ENCODE data around the gene LRRC38. TPM values are rescaled to one million over a fixed set of nuclear protein-coding genes. Genes with fewer than 3 reads are reported as not detected.

LRRC38 gene
- total and polyA plus RNA-seq, 2 of the 4 experiments (the other 2 are of a cell fraction) = not detected

DNA sequence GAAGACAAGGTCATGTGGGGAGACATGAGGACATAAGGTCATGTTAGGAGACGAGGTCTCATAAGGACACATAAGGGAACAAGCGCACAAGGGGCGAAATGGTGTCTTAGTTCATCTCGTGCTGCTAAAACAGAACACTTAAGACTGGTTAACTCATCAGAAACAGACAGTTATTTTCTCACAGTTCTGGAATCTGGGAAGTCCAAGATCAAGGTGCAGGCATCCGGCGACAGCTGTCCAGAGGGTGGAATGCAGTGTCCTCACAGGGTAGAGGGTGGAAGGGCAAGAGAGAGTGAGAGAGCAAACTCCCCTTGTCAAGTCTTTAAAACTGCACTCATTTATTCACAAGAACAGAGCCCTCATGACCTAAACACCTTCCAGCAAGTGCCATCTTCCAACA is 35.2 kb upstream of the LRRC38 start:
- POLR2A ChIA-PET (ENCODE audit: unreplicated experiment) = no interaction called here
- BruUV-seq (replicated peaks) = no TSS peak
- no peak for ATAC-seq (ENCODE audit: low read depth)
- no peaks in the 10 kb centered on the region for H4K20me1 ChIP-seq (ENCODE audit: insufficient read depth, low read length)
- no peak overlapping the region for H2BK20ac ChIP-seq (ENCODE audit: low read depth, low read length)
- TF ChIP-seq SMC3 (IDR thresholded peaks at IDR 0.05; ENCODE audit: low read depth, low read length) (no peak), NFE2L2 (IDR thresholded peaks at IDR 0.05; ENCODE audit: low read depth, low read length) (no peak), BHLHE40 (IDR thresholded peaks at IDR 0.05; ENCODE audit: low read depth, low read length) (no peak), MAFK (IDR thresholded peaks at IDR 0.05; ENCODE audit: low read depth, low read length) (no peak), FOS (IDR thresholded peaks at IDR 0.05; ENCODE audit: low read depth, low read length) (no peak), RAD21 (IDR thresholded peaks at IDR 0.05; ENCODE audit: low read length) (no peak), RCOR1 (IDR thresholded peaks at IDR 0.05; ENCODE audit: insufficient replicate concordance, low read length) (no peak), CEBPB (IDR thresholded peaks at IDR 0.05; ENCODE audit: low read depth, low read length) (no peak), MAZ (IDR thresholded peaks at IDR 0.05; ENCODE audit: borderline replicate concordance, low read depth, low read length) (no peak), RFX5 (IDR thresholded peaks at IDR 0.05; ENCODE audit: low read depth, low read length) (no peak), POLR2A (IDR thresholded peaks at IDR 0.05; ENCODE audit: low read depth, low read length) (no peak)
- TF ChIP-seq, protein P1, sequence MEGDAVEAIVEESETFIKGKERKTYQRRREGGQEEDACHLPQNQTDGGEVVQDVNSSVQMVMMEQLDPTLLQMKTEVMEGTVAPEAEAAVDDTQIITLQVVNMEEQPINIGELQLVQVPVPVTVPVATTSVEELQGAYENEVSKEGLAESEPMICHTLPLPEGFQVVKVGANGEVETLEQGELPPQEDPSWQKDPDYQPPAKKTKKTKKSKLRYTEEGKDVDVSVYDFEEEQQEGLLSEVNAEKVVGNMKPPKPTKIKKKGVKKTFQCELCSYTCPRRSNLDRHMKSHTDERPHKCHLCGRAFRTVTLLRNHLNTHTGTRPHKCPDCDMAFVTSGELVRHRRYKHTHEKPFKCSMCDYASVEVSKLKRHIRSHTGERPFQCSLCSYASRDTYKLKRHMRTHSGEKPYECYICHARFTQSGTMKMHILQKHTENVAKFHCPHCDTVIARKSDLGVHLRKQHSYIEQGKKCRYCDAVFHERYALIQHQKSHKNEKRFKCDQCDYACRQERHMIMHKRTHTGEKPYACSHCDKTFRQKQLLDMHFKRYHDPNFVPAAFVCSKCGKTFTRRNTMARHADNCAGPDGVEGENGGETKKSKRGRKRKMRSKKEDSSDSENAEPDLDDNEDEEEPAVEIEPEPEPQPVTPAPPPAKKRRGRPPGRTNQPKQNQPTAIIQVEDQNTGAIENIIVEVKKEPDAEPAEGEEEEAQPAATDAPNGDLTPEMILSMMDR (conservative IDR thresholded peaks at IDR 0.05; ENCODE audit: low read depth, low read length) = no peak
- H3K18ac ChIP-seq (ENCODE audit: low read depth, low read length) = no peak overlapping the region
- H2BK15ac ChIP-seq (ENCODE audit: low read depth, low read length) = no peak overlapping the region
- no peak overlapping the region for H3K27ac ChIP-seq (ENCODE audit: insufficient read depth, low read length)
- no peak overlapping the region for H3K9ac ChIP-seq (ENCODE audit: low read depth, low read length)
- no peak overlapping the region for H3K56ac ChIP-seq (ENCODE audit: extremely low read depth, insufficient read depth, low read length)
- H4K8ac ChIP-seq (ENCODE audit: low read depth in 2 of 2, low read length in 2 of 2) = no peak overlapping the region
- H2AFZ ChIP-seq (replicated peaks; ENCODE audit: low read length, poor library complexity) = no peak overlapping the region
- no peak overlapping the region for H2BK5ac ChIP-seq (ENCODE audit: low read depth, low read length, poor library complexity, severe bottlenecking)
- H3K4me2 ChIP-seq (ENCODE audit: low read depth, low read length) = no peak overlapping the region
- H3K4me1 ChIP-seq (ENCODE audit: control insufficient read depth, insufficient read depth, low read length) = no peaks in the 10 kb centered on the region
- H2BK120ac ChIP-seq (ENCODE audit: low read depth, low read length) = no peak overlapping the region
- H4K91ac ChIP-seq (ENCODE audit: insufficient read depth, low read depth, low read length) = no peak overlapping the region
- H3K23ac ChIP-seq (ENCODE audit: low read depth, low read length) = no peak overlapping the region
- no peak overlapping the region for H3K14ac ChIP-seq (replicated peaks; ENCODE audit: low read depth, low read length)
- no peak overlapping the region for H2AK5ac ChIP-seq (ENCODE audit: low read depth, low read length)
- intact Hi-C loops (cut with micrococcal nuclease) = no loop called here
- in situ Hi-C loops (cut with MboI; ENCODE audit: low sequenced_read_pairs) = no loop called here
- H4K5ac ChIP-seq (ENCODE audit: low read depth, low read length) = no peak overlapping the region
- no peak for DNase-seq
- peaks cover 17% of the 10 kb centered on the region for H3K9me3 ChIP-seq (ENCODE audit: control insufficient read depth, insufficient read depth, low read length)
- no peaks in the 10 kb centered on the region for H3K36me3 ChIP-seq (ENCODE audit: control insufficient read depth, insufficient read depth, low read length)
- no peaks in the 10 kb centered on the region for H3K79me1 ChIP-seq (ENCODE audit: low read depth in 1 of 2, low read length in 2 of 2)
- H2AK9ac ChIP-seq (replicated peaks; ENCODE audit: low read depth, low read length, poor library complexity) = no peak overlapping the region
- no peak overlapping the region for H3K4ac ChIP-seq (ENCODE audit: low read depth, low read length)
- dilution Hi-C loops (cut with HindIII; ENCODE audit: low sequenced_read_pairs, unreplicated experiment) = no loop called here
- H3K9me1 ChIP-seq (ENCODE audit: insufficient read depth, low read length) = no peaks in the 10 kb centered on the region
- no peak overlapping the region for H3K4me3 ChIP-seq (ENCODE audit: insufficient read depth, low read depth, low read length)
- H3K27me3 ChIP-seq (ENCODE audit: control insufficient read depth, insufficient read depth, low read length) = no peaks in the 10 kb centered on the region
- WGBS, 2 experiments (ENCODE audit: extremely low coverage in 2 of 2, insufficient read length in 1 of 2) = no CpG with 5 or more reads among the region's 6 CpGs
- CTCF ChIA-PET = no interaction called here
